Measurements from ENCODE around the gene JAKMIP1.

Gene JAKMIP1

GRCh38 chr4:6155996-6156750, 44.2 kb downstream of the JAKMIP1 start:
- H3K4me1 ChIP-seq: no peaks in the 10 kb centered on the region
- no peaks in the 10 kb centered on the region for H3K9me3 ChIP-seq (ENCODE audit: control insufficient read depth, low read length)
- no peak overlapping the region for H3K27ac ChIP-seq
- no peaks in the 10 kb centered on the region for H3K27me3 ChIP-seq (ENCODE audit: control insufficient read depth, insufficient read depth, low read length)
- no peak for TF ChIP-seq CTCF (IDR thresholded peaks at IDR 0.05)
- H3K36me3 ChIP-seq (ENCODE audit: control insufficient read depth, insufficient read depth, low read length): no peaks in the 10 kb centered on the region
- H2AFZ ChIP-seq: no peak overlapping the region
- no peak overlapping the region for H3K4me2 ChIP-seq (ENCODE audit: low read length)
- H3K9ac ChIP-seq: no peak overlapping the region
- no peaks in the 10 kb centered on the region for H3K79me2 ChIP-seq
- H3K4me3 ChIP-seq (ENCODE audit: low read depth, low read length): no peak overlapping the region

GRCh38 chr4:6154875-6155274, 45.5 kb downstream of the JAKMIP1 start:
- H3K4me1 ChIP-seq: no peaks in the 10 kb centered on the region
- no peak for TF ChIP-seq CTCF (IDR thresholded peaks at IDR 0.05)
- H3K79me2 ChIP-seq: no peaks in the 10 kb centered on the region
- H3K9ac ChIP-seq: no peak overlapping the region
- no peak overlapping the region for H2AFZ ChIP-seq
- no peaks in the 10 kb centered on the region for H3K9me3 ChIP-seq (ENCODE audit: control insufficient read depth, low read length)
- no peaks in the 10 kb centered on the region for H3K36me3 ChIP-seq (ENCODE audit: control insufficient read depth, insufficient read depth, low read length)
- no peaks in the 10 kb centered on the region for H3K27me3 ChIP-seq (ENCODE audit: control insufficient read depth, insufficient read depth, low read length)
- H3K4me2 ChIP-seq (ENCODE audit: low read length): no peak overlapping the region
- no peak overlapping the region for H3K4me3 ChIP-seq (ENCODE audit: low read depth, low read length)
- no peak overlapping the region for H3K27ac ChIP-seq

GRCh38 chr4:6153874-6154273, 46.5 kb downstream of the JAKMIP1 start:
- Histone ChIP-seq H3K79me2 (no peaks in the 10 kb centered on the region), H3K4me1 (no peaks in the 10 kb centered on the region), H3K4me2 (ENCODE audit: low read length) (no peak overlapping the region), H3K4me3 (ENCODE audit: low read depth, low read length) (no peak overlapping the region), H3K9me3 (ENCODE audit: control insufficient read depth, low read length) (no peaks in the 10 kb centered on the region), H3K27ac (no peak overlapping the region), H2AFZ (no peak overlapping the region), H3K27me3 (ENCODE audit: control insufficient read depth, insufficient read depth, low read length) (no peaks in the 10 kb centered on the region), H3K36me3 (ENCODE audit: control insufficient read depth, insufficient read depth, low read length) (no peaks in the 10 kb centered on the region), H3K9ac (no peak overlapping the region)
- no peak for TF ChIP-seq CTCF (IDR thresholded peaks at IDR 0.05)

GRCh38 chr4:6152869-6153705, 47.3 kb downstream of the JAKMIP1 start:
- Histone ChIP-seq H3K27me3 (ENCODE audit: control insufficient read depth, insufficient read depth, low read length) (no peaks in the 10 kb centered on the region), H3K79me2 (no peaks in the 10 kb centered on the region), H3K4me3 (ENCODE audit: low read depth, low read length) (no peak overlapping the region), H3K9me3 (ENCODE audit: control insufficient read depth, low read length) (no peaks in the 10 kb centered on the region), H2AFZ (no peak overlapping the region), H3K36me3 (ENCODE audit: control insufficient read depth, insufficient read depth, low read length) (no peaks in the 10 kb centered on the region), H3K4me2 (ENCODE audit: low read length) (no peak overlapping the region), H3K9ac (no peak overlapping the region), H3K27ac (no peak overlapping the region), H3K4me1 (no peaks in the 10 kb centered on the region)
- no peak for TF ChIP-seq CTCF (IDR thresholded peaks at IDR 0.05)

Measured in parathyroid adenoma (tissue), 2 donors.